Stimulated activated naive CD4-positive, alpha-beta T cell treated with Interleukin-2 at 50 U/mL for 16 hours (primary cell): ENCODE measurements around the gene CSTF1.

ENCODE experiments used
- DNase-seq: peaks from one replicate; lab custom pipeline; 2025; lab: John Stamatoyannopoulos, UW

CSTF1 gene

DNA sequence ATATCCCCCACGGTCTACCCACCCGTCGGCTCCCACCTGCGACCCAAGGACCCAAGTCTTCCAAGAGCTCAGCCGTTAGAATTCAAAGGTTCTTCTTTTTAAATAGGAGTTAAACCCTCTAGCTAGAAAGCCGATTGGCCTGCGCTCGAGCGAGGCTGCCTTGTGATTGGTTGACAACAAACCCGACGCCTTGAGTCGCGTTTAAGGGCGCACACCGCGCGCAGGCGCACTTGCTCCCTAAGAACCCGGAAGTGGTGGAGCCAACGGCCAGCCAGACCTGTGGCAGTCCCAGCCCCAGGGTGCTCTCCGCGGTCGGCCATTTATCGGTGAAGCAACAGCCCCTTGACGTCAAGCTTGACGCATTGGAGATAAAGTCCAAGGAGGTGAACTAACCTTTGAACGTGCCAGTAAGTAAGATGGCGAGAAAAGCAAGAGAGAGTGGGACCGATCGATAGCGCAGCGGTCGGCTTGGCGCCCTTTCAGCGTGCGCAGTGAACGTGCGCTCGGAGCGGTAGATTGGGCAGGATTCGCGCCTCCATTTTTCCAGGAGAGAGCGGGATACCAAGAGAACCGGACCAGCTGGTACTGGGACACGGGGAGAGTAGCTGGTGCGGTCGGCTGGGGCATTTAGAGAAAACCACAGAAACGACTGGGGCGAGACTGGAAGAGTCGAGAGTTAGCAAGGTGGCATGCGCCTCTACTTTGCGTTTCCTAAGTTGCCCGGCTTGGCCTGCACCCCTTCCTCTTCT lies at the start of gene CSTF1, which contains the start of gene AURKA:
CSTF1 (plus strand) TSS at position 514 of the 749 bp plus-strand sequence. CDS start 2,908 bp downstream, outside the sequence.
AURKA (minus strand) TSS at position 84 of the 749 bp plus-strand sequence. CDS start 4,018 bp downstream, outside the sequence.
- peak; percentile 99 for DNase-seq

DNA sequence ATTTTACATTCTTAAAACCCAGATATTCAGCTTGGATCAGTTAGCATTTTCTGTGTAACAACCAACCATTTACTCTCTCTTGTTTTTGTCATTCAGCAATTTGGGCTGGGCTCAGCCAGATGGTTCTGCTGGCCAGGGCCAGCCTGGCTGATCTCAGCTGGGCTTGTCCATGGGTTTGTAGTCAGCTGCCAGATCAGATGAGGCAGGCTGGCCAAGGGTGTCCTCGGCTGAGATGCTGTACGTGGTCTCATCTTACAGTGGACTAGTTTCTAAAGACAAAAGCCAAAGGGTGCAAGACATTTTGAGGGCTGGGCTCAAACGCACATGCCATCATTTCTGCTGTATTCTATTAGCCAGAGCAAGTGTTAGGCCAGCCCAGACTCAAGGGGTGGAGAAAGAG lies 49.7 kb upstream of the CSTF1 start:
- DNase-seq: no peak

DNA sequence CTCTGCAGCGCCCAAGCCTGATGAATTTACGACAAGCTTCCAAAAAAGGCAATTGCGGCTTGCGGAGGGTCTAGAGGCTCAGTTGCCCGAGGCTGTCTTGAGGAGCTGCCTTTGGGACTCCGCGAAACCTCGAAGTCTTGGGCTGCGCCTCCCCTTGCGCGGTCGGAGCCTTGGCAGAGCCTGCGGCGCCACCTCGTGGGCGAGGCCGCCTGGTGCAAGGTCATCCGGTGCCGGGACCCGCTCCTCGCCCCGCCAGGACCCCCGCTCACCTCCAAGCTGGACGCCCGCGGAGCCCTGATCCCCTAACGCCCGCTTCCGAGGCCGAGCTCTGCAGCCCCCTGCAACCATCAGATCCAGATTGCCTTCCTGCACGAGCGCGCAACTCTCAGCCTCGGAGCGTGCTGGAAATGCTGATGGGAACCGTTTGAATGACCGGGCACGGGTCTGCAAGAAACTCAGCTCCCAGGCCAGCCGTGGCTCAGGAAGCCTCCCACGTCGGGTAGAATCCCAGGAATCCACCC lies 48.5 kb upstream of the CSTF1 start:
- DNase-seq: no peak

DNA sequence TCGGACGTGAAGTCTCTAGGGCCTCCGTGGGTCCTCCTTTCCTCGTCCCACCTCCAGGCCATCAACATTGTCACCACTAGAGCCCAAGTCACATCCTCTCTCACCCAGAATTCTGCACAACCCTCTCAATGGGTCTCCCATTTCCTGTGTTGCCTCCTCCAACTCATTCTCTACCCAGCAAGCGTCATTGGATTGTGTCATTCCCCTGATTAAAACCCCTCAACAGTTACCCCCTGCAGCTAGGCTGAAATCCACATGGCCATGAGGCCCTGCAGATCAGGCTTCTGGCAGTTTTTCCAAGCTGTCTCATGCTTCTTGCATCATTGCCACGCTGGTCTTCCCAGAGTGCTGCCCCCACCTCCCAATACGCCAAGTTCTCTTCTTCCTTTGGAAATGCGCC lies 46.5 kb upstream of the CSTF1 start:
- DNase-seq: no peak

GRCh38 chr20:56347628-56348304 lies 44.7 kb upstream of the CSTF1 start:
- DNase-seq: no peak

GRCh38 chr20:56348305-56348693 lies 44.1 kb upstream of the CSTF1 start:
- no peak for DNase-seq

- DNase-seq: no peak
These were observed 43.7 kb upstream of the CSTF1 start for GRCh38 chr20:56348746-56349145.

- no peak for DNase-seq
These were observed 41.6 kb upstream of the CSTF1 start for GRCh38 chr20:56350842-56351241.

- no peak for DNase-seq
These were observed 39.9 kb upstream of the CSTF1 start for GRCh38 chr20:56352345-56353055.

- DNase-seq: no peak
These were observed 39.1 kb upstream of the CSTF1 start for GRCh38 chr20:56353356-56353755.

- no peak for DNase-seq
These were observed 34.4 kb upstream of the CSTF1 start for GRCh38 chr20:56358070-56358469.

- DNase-seq: peak; percentile 80
These were observed 33.7 kb upstream of the CSTF1 start, which contains the start of gene FAM210B for GRCh38 chr20:56358600-56359211. Gene FAM210B, plus strand, starts transcription at chr20:56358974. Its CDS starts 32 bp downstream, at chr20:56359006.

DNA sequence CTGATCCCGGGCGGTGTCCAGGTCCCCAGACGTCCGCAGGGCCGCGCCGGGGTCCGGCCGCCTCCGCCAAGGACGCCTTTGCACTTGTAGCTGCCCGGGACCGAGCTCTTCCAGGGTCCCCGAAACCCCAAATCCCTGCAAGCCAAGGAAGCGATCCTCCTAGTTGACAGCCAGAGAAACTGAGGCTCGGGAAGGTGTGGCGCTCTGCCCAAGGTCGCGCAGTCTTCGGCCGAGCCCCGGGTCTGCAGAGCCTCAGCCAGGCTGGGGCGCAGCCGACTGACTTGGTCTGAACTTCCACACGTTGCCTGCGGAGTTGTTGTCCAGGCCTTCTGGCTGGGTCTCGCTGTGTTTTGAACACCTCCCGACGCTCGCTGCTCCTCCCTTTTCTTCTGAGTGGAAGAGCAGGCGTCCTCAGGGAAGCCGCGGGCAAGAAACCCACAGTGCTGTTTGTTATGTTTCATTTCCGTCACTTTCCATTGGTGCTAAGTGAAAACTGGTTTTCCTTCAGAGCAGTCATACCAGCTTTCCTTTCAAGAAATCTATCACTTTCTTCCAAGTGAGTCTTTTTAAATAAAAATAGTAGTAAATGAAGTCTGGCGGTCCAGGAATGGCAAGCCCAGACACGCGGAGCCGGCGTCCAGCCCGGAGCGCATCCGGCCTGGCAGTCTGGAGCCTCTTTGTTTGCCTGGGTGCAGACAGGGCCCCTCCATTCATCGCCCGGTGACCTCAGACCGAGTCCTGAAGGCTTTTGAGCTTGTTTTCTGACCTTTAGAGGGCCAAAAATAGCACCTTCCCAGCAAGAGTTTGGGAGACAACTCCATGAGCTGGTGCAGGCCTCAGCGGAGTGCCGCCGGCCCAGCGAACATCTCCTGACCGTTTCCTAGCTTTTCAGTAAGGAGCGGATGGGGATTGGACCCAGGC lies 33.0 kb upstream of the CSTF1 start:
- no peak for DNase-seq

DNA sequence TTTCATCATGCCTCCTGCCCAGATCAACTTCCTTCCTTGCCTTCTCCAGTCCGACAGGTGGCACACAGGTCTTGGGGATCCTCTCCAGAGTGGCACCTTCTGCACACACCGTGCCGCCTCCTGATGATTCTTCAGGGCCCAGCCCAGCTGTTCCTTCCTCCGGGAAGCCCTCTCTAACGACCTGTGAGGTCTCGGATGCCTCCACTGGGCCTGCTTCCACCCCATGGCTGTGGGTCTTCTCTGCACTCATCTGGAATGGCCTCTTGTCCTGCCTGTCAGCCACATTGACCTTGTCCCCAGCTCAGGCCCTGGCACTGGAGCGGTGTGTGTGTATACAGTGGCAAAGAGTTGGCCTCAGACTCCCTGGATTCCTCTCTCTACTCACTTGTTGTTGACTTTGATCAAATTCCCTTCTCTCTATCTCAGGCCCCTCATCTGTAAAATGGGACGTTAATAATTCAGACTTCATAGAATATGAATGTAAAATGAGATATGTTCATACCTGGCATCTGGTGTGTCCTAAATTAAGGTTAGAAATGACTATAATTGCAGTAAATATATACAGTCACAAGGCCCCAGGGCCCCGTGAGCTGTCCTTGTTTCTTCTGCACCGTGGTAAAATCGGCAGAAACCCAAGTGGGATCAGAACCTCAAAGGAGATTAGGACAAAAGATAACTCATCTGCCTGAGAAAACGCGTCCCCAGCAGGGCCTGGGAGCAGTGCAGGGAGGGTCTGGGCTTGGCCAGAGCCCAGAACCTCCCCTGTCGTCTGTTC lies 32.1 kb upstream of the CSTF1 start:
- DNase-seq: no peak

DNA sequence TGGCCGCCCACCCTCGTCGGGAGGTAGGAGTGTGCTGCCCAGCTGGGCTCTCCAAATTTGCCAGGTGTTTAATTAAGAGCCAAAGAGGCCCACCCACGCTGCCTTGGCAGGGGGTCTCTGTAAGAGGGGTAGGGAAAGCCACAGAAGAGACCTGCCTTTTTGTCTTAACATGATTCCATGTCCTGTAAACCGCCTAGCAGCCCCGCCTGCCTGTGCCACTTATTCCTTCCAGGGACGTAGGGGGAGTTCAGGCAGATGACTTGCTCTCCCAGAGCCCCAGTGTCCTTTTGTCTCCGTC lies 31.6 kb upstream of the CSTF1 start:
- DNase-seq: no peak

- DNase-seq: no peak
These were observed 30.5 kb upstream of the CSTF1 start for GRCh38 chr20:56361900-56362299.

DNA sequence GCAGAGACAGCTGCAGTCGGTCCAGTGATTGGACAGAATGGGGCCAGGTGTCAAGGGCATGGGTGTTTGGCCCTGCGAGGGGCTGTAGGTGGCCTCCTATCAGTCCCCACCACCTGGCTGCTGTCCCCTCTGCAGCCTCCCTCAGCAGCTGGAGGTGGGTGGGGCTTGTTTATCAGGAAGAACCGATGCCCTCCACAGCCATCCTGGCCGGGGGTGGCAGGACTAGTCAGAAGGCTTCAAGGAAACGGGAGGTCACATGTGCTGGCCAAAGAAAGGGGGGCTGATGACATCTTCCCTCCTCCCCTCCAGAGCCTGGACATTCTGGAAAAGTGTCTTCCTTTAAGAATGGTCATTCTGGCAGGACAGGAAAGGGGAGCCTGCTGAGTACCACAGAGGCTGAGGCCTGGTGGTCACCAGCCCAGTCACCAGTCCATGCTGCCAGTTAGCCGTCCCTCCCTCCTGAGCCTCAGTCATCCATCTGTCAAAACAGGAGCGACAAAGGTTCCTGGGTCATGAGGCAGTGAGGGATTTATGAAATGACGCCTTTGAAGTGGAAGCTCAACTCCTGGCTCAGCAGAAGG lies 29.5 kb upstream of the CSTF1 start:
- DNase-seq: no peak

GRCh38 chr20:56363491-56363890 lies 29.0 kb upstream of the CSTF1 start:
- DNase-seq: no peak

DNA sequence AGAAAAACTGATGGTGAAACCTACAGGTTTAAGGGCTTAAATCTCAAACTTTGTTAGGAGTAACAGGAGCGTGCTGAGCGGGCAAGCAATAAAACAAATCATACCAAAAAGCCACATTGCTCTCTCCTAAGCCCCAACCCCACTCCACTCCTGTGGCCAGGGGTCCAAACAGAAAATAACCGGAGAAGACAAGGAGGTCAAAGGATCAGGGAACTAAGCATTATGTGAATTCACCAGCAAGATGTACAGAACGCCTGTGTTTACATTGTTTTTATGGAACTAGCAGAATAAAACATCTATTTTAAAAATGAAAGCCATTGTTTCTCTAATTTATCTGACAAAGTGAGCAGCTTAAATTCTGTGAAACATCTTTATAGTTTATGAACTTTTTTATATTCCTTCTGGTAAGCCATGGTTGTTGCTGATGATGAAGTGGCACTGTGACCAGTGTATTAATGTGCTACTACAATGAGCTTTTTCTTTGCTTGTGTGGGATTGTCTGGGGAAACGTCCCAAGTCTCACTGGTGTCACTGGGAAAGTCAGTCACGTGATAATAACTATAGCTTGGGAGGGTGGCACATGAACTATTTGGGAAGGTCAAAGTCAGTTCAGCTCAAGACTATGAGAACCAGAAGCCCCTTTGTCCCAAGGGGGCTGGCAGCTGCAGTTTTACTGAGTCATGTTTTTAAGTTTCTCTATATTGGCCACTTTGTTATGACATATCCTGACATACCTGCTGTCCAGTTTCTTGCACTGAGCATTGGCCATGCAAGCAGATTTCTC lies 23.9 kb upstream of the CSTF1 start:
- no peak for DNase-seq
